H1 (cell line): Measurements from ENCODE around the gene FSCN2. TPM values are rescaled to one million over a fixed set of nuclear protein-coding genes. Genes with fewer than 3 reads are reported as not detected.

ENCODE experiments used
- CTCF ChIA-PET: fragments of 300-600 bp; sonication (Branson Sonifier 250); formaldehyde crosslinking; loops from one replicate; lab custom pipeline; 2021; ENCODE audit not compliant: partially characterized antibody; lab: Charles Lee
- POLR2A ChIA-PET: fragments of 300-600 bp; sonication (Branson Sonifier 250); formaldehyde crosslinking; loops from one replicate; lab custom pipeline; 2021; ENCODE audit warnings: inconsistent platforms; ENCODE audit not compliant: partially characterized antibody; lab: Charles Lee
- DNase-seq, 2 experiments: peaks; one replicate each; pipeline versions ENCODE4 v3.0.0 to v3.0.0-alpha.2; 2010 to 2022; ENCODE audit warnings: low spot score in 2 of 2, low read depth in 1 of 2, mixed read lengths in 1 of 2
- FAIRE-seq: peaks from 2 replicates; lab custom pipeline; 2011; peaks lifted over from hg19 to GRCh38; lab: Jason Lieb, UNC
- H2AFZ ChIP-seq: 2 replicates; pipeline ENCODE4 v1.8.1; 2012; ENCODE audit warnings: low read length, inconsistent platforms
- H2AK5ac ChIP-seq: 2 replicates; pipeline ENCODE4 v1.6.1; 2013; ENCODE audit warnings: low read depth, low read length
- H2BK120ac ChIP-seq: replicated peaks from 2 replicates; pipeline ENCODE3; 2013; ENCODE audit warnings: low read depth, low read length, inconsistent platforms
- H2BK12ac ChIP-seq: 2 replicates; pipeline ENCODE4 v1.6.1; 2013; ENCODE audit warnings: low read depth, low read length
- H2BK15ac ChIP-seq: 2 replicates; pipeline ENCODE4 v1.6.1; 2013; ENCODE audit warnings: low read length
- H2BK20ac ChIP-seq: 2 replicates; pipeline ENCODE4 v1.6.1; 2013; ENCODE audit warnings: low read length
- H2BK5ac ChIP-seq: 2 replicates; pipeline ENCODE4 v1.6.1; 2013; ENCODE audit warnings: low read depth, low read length
- H3K14ac ChIP-seq: 2 replicates; pipeline ENCODE4 v1.6.1; 2013; ENCODE audit warnings: inconsistent platforms; ENCODE audit not compliant: insufficient read length
- H3K18ac ChIP-seq: 2 replicates; pipeline ENCODE4 v1.6.1; 2013; ENCODE audit warnings: low read length; ENCODE audit errors: extremely low read depth
- H3K23ac ChIP-seq: 2 replicates; pipeline ENCODE4 v1.6.1; 2013; ENCODE audit warnings: inconsistent platforms; ENCODE audit not compliant: insufficient read length
- H3K23me2 ChIP-seq: 2 replicates; pipeline ENCODE4 v1.6.1; 2013; ENCODE audit warnings: low read depth, low read length
- H3K27ac ChIP-seq: 2 replicates; pipeline ENCODE4 v1.6.1; 2011; ENCODE audit warnings: low read depth, low read length, inconsistent platforms
- H3K27me3 ChIP-seq, 4 experiments: replicated peaks in 1 of 4; 1 replicate in 1 of 4; 2 replicates in 3 of 4; pipeline versions ENCODE4 v1.6.1 to v1.8.1; 2011 to 2013; ENCODE audit warnings: low read length in 3 of 4, mild to moderate bottlenecking in 3 of 4, inconsistent platforms in 2 of 4, mixed read lengths in 2 of 4, moderate library complexity in 1 of 4; ENCODE audit not compliant: control insufficient read depth in 3 of 4, insufficient read depth in 3 of 4; ENCODE audit errors: extremely low read depth in 1 of 4
- H3K36me3 ChIP-seq, 4 experiments: 2 replicates each; pipeline versions ENCODE4 v1.6.1 to v1.8.1; 2011 to 2013; ENCODE audit warnings: mild to moderate bottlenecking in 4 of 4, low read length in 3 of 4, moderate library complexity in 2 of 4, control low read depth in 1 of 4, inconsistent platforms in 1 of 4; ENCODE audit not compliant: insufficient read depth in 4 of 4, control insufficient read depth in 2 of 4
- H3K4ac ChIP-seq: replicated peaks from 2 replicates; pipeline ENCODE3; 2013; ENCODE audit warnings: low read length, low read depth, mixed read lengths, inconsistent platforms; ENCODE audit not compliant: insufficient read length
- H3K4me1 ChIP-seq, 4 experiments: replicated peaks in 1 of 4; 1 replicate in 1 of 4; 2 replicates in 3 of 4; pipeline versions ENCODE4 v1.6.1 to v1.8.1; 2011 to 2013; ENCODE audit warnings: low read length in 3 of 4, inconsistent platforms in 2 of 4, mixed read lengths in 1 of 4; ENCODE audit not compliant: insufficient read depth in 4 of 4, control insufficient read depth in 3 of 4
- H3K4me2 ChIP-seq, 2 experiments: 2 replicates each; pipeline versions ENCODE4 v1.6.1 to v1.8.1; 2011 to 2013; ENCODE audit warnings: low read depth in 2 of 2, low read length in 2 of 2, control low read depth in 1 of 2, inconsistent platforms in 1 of 2, mild to moderate bottlenecking in 1 of 2; ENCODE audit not compliant: insufficient read depth in 1 of 2
- H3K4me3 ChIP-seq, 4 experiments: fragments of 200-600, 300-600 bp in 1 of 4; sonication (generic), shearing (Covaris generic), sonication (Bioruptor Twin) in 1 of 4; 2 replicates each; pipeline versions ENCODE4 v1.5.1 to v1.8.1; 2011 to 2016; ENCODE audit warnings: low read length in 4 of 4, low read depth in 3 of 4, control low read depth in 2 of 4, inconsistent platforms in 2 of 4, mild to moderate bottlenecking in 2 of 4, mixed read lengths in 1 of 4, moderate library complexity in 1 of 4; ENCODE audit not compliant: insufficient read depth in 2 of 4; ENCODE audit errors: extremely low read depth in 1 of 4
- H3K56ac ChIP-seq: replicated peaks from 2 replicates; pipeline ENCODE3; 2013; ENCODE audit warnings: low read depth, mild to moderate bottlenecking, mixed read lengths, low read length, inconsistent platforms; ENCODE audit not compliant: insufficient read length
- H3K79me1 ChIP-seq: 2 replicates; pipeline ENCODE4 v1.6.1; 2013; ENCODE audit warnings: low read depth, low read length, control low read depth
- H3K79me2 ChIP-seq, 2 experiments: 2 replicates each; pipeline versions ENCODE4 v1.6.1 to v1.8.1; 2012 to 2013; ENCODE audit warnings: low read length in 2 of 2, mild to moderate bottlenecking in 2 of 2, inconsistent platforms in 1 of 2; ENCODE audit not compliant: insufficient read depth in 2 of 2, control insufficient read depth in 1 of 2
- H3K9ac ChIP-seq, 4 experiments: replicated peaks in 1 of 4; 1 replicate in 1 of 4; 2 replicates in 3 of 4; pipeline versions ENCODE4 v1.6.1 to v1.8.1; 2011 to 2013; ENCODE audit warnings: low read depth in 3 of 4, low read length in 3 of 4, control low read depth in 2 of 4, mild to moderate bottlenecking in 2 of 4, moderate library complexity in 2 of 4, inconsistent platforms in 1 of 4; ENCODE audit errors: extremely low read depth in 1 of 4
- H3K9me3 ChIP-seq, 2 experiments: 2 replicates each; pipeline versions ENCODE4 v1.6.1 to v1.8.1; 2012 to 2013; ENCODE audit warnings: mild to moderate bottlenecking in 2 of 2, moderate library complexity in 2 of 2, control low read depth in 1 of 2, inconsistent platforms in 1 of 2, low read depth in 1 of 2, low read length in 1 of 2, mixed read lengths in 1 of 2; ENCODE audit not compliant: insufficient read depth in 2 of 2
- H4K20me1 ChIP-seq, 2 experiments: replicated peaks in 1 of 2; 2 replicates each; pipeline versions ENCODE3 to v1.8.1; 2011 to 2013; ENCODE audit warnings: inconsistent platforms in 2 of 2, low read length in 2 of 2, mild to moderate bottlenecking in 1 of 2; ENCODE audit not compliant: insufficient read depth in 2 of 2, control insufficient read depth in 1 of 2
- H4K5ac ChIP-seq: 2 replicates; pipeline ENCODE4 v1.6.1; 2013; ENCODE audit warnings: low read length, low read depth, mixed read lengths, inconsistent platforms; ENCODE audit not compliant: insufficient read length
- H4K8ac ChIP-seq: 2 replicates; pipeline ENCODE4 v1.8.0; 2013; ENCODE audit warnings: mild to moderate bottlenecking, moderate library complexity, low read length, inconsistent platforms; ENCODE audit not compliant: insufficient read depth; ENCODE audit errors: extremely low read depth
- H4K91ac ChIP-seq: replicated peaks from 2 replicates; pipeline ENCODE3; 2013; ENCODE audit warnings: low read length, mixed read lengths, inconsistent platforms; ENCODE audit not compliant: insufficient read length
- ATF2 ChIP-seq: IDR thresholded peaks from 2 replicates; pipeline ENCODE4 v1.6.1; 2012; ENCODE audit warnings: low read length, inconsistent platforms
- CBX8 ChIP-seq: fragments of 300-800, 300-1000 bp; sonication (generic); IDR thresholded peaks from 2 replicates; pipeline ENCODE4 v1.7.1; 2016; ENCODE audit warnings: low read depth, low read length, borderline replicate concordance
- CHD1 ChIP-seq: IDR thresholded peaks from 2 replicates; pipeline ENCODE4 v1.6.1; 2012; ENCODE audit warnings: low read depth, low read length, improper control_type of control experiment
- POLR2A ChIP-seq, 2 experiments: IDR thresholded peaks; 1 replicate in 1 of 2; 2 replicates in 1 of 2; pipeline ENCODE4 v1.6.1; 2011; ENCODE audit warnings: low read depth in 2 of 2, low read length in 2 of 2, mild to moderate bottlenecking in 2 of 2; ENCODE audit errors: control extremely low read depth in 1 of 2
- SIN3A ChIP-seq, 2 experiments: IDR thresholded peaks in 1 of 2; conservative IDR thresholded peaks in 1 of 2; 2 replicates each; pipeline ENCODE4 v1.6.1; 2011 to 2012; ENCODE audit warnings: low read length in 2 of 2, improper control_type of control experiment in 1 of 2, low read depth in 1 of 2, mild to moderate bottlenecking in 1 of 2
- WGBS, 2 experiments: shearing (Covaris generic) in 1 of 2; methylation state at CpG; one replicate each; pipeline versions ENCODE4 v1.1.6 to v1.1.7; 2013 to 2015; ENCODE audit warnings: low lambda C conversion rate in 2 of 2, mixed read lengths in 2 of 2, inconsistent platforms in 1 of 2, low coverage in 1 of 2, missing lambda C conversion rate in 1 of 2; ENCODE audit not compliant: insufficient replicate concordance in 2 of 2, insufficient coverage in 1 of 2, insufficient read length in 1 of 2; ENCODE audit errors: extremely low coverage in 1 of 2, missing lambda C conversion rate in 1 of 2; 5-methylcytosine and 5-hydroxymethylcytosine counted together
- polyA plus RNA-seq, 7 experiments: library from polyadenylated mRNA; depleted of rRNA in 3 of 7; stranded (reverse) in 5 of 7; unstranded in 2 of 7; fragments of >200 nt in 5 of 7; fragments of 200-250 nt in 2 of 7; gene quantifications; 1 replicate in 5 of 7; 2 replicates in 1 of 7; 4 replicates in 1 of 7; pipeline versions ENCODE4 v1.2.1 to v1.2.3, GENCODE V29; 2011 to 2013; ENCODE audit warnings: missing spikeins in 2 of 7, mixed read lengths in 2 of 7
- total RNA-seq: library from RNA; stranded (reverse); fragmentation: NEBNext Ultra II Directional; extraction: Animal tissue kit (Norgen Biotek cat#: 25700); gene quantifications from 2 replicates; pipeline ENCODE4 v1.2.1, GENCODE V29; 2021

Gene FSCN2
- total and polyA plus RNA-seq, 2 of the 8 experiments (the other 6 are each of a cell fraction or from before 2014, with no cell fraction given) = 0.18 to 0.30 TPM

- TF ChIP-seq CBX8 (no peak), POLR2A (IDR thresholded peaks at IDR 0.05; ENCODE audit: control extremely low read depth in 1 of 2, low read depth in 2 of 2, low read length in 2 of 2) (peak; percentile 14 to 68; a peak in 2 of 3 replicates), SIN3A (conservative IDR thresholded peaks at IDR 0.05 in 1 of 2, IDR thresholded peaks at IDR 0.05 in 1 of 2; ENCODE audit: low read depth in 1 of 2, low read length in 2 of 2) (0 out of 4 replicates have a peak, but pooled peaks of 1 of the 2 experiments have one; percentile 82), CHD1 (peak; percentile 73), ATF2 (peak; percentile 5; the same call in 1 of the 2 replicates)
- Histone ChIP-seq H4K8ac (peak overlapping the region; percentile 28; the same call in 1 of the 2 replicates), H3K79me2 (peaks cover 24 to 32% of the 10 kb centered on the region in 2 experiments), H4K20me1 (peaks cover 23 to 29% of the 10 kb centered on the region in 2 experiments), H2AK5ac (no peak overlapping the region), H3K23me2 (peaks cover 22% of the 10 kb centered on the region), H2BK15ac (no peak overlapping the region), H3K18ac (no peak overlapping the region; the same call in 1 of the 2 replicates), H4K5ac (no peak overlapping the region), H3K23ac (no peak overlapping the region), H3K9me3 (no peaks in the 10 kb centered on the region), H2AFZ (no peak overlapping the region), H3K36me3 (peaks cover 19 to 37% (median 31%) of the 10 kb centered on the region in 4 experiments; a peak in 7 of 8 replicates), H2BK20ac (no peak overlapping the region), H4K91ac (no peak overlapping the region), H3K27ac (no peak overlapping the region), H3K9ac (peak overlapping the region in 3 of 4 experiments; percentile 76 to 96 (median 94); a peak in 6 of 7 replicates), H3K4ac (no peak overlapping the region), H3K14ac (no peak overlapping the region), H3K79me1 (peaks cover 14% of the 10 kb centered on the region), H3K27me3 (no peaks in the 10 kb centered on the region), H2BK5ac (0 out of 2 replicates have a peak overlapping the region, but pooled peaks have one; percentile 75), H3K4me1 (peaks cover 0 to 6% (median 3%) of the 10 kb centered on the region in 4 experiments; a peak in 3 of 7 replicates), H3K4me3 (peak overlapping the region; percentile 75 to 93 (median 90)), H3K56ac (no peak overlapping the region), H3K4me2 (peak overlapping the region; percentile 97 to 98), H2BK12ac (no peak overlapping the region), H2BK120ac (no peak overlapping the region)
- CTCF ChIA-PET = interaction anchor here (0.6 to 1.4 kb wide), 8 partner anchors 10 to 1132 kb away, joined by 3 to 5 read pairs (median 3); no protein-coding TSS in a partner anchor
- no peak for DNase-seq
- POLR2A ChIA-PET = interaction anchor here (0.6 to 35.8 kb wide), 19 partner anchors 6 to 283 kb away, joined by 3 to 1004 read pairs (median 5); partner anchors contain the start of genes ACTG1, BAHCC1 and FSCN2
- no peak for FAIRE-seq
- WGBS, 2 experiments = 62% methylated on average over 22 of the region's 22 CpGs; no CpG with 5 or more reads in 1 of the 2 experiments
These were observed 18.0 kb upstream of the FSCN2 start for GRCh38 chr17:81509972-81510784.
